HG03575 (cell line): Measurements from ENCODE around the gene FRMD8.

Experiments
- ATAC-seq: cut with Tn5 transposase; IDR thresholded peaks from one replicate; pipeline ENCODE4 v1.9.1; 2021; ENCODE audit not compliant: unreplicated experiment, insufficient number of reproducible peaks, low FRiP score; ENCODE audit errors: extremely low read depth

Gene FRMD8

GRCh38 chr11:65390099-65390941, 3.9 kb downstream of the FRMD8 start:
- ATAC-seq: no peak

GRCh38 chr11:65390996-65391395, 4.6 kb downstream of the FRMD8 start:
- no peak for ATAC-seq

- no peak for ATAC-seq
Observed at GRCh38 chr11:65392186-65392829, 5.9 kb downstream of the FRMD8 start.

GRCh38 chr11:65392899-65393298, 6.5 kb downstream of the FRMD8 start:
- no peak for ATAC-seq

GRCh38 chr11:65393513-65394079, 7.2 kb downstream of the FRMD8 start:
- ATAC-seq: no peak

GRCh38 chr11:65394125-65394536, 7.7 kb downstream of the FRMD8 start:
- no peak for ATAC-seq

GRCh38 chr11:65395961-65396530, 9.6 kb downstream of the FRMD8 start:
- no peak for ATAC-seq

GRCh38 chr11:65396769-65397745, 10.6 kb downstream of the FRMD8 start:
- no peak for ATAC-seq

- no peak for ATAC-seq
Observed at GRCh38 chr11:65398362-65398910, 12.0 kb downstream of the FRMD8 start.

GRCh38 chr11:65399249-65399648, 12.8 kb downstream of the FRMD8 start:
- no peak for ATAC-seq

- no peak for ATAC-seq
Observed at GRCh38 chr11:65399845-65400244, 13.4 kb downstream of the FRMD8 start.

- ATAC-seq: no peak
Observed at GRCh38 chr11:65400307-65401072, 14.1 kb downstream of the FRMD8 start.

GRCh38 chr11:65401073-65401802, 14.8 kb downstream of the FRMD8 start:
- no peak for ATAC-seq

- no peak for ATAC-seq
Observed at GRCh38 chr11:65401803-65402248, 15.4 kb downstream of the FRMD8 start.

- ATAC-seq: no peak
Observed at GRCh38 chr11:65402790-65403189, 16.4 kb downstream of the FRMD8 start.

- no peak for ATAC-seq
Observed at GRCh38 chr11:65403607-65404121, 17.2 kb downstream of the FRMD8 start.

GRCh38 chr11:65404210-65404609, 17.8 kb downstream of the FRMD8 start:
- no peak for ATAC-seq
